HG02981 (cell line): Measurements from ENCODE around the gene GOLGA8A.
"Not testable (repeated sequence)": the region's sequence is repeated elsewhere in the genome, so short reads cannot be mapped to it uniquely, and the experiment has no call there.

Experiments used
- ATAC-seq: cut with Tn5 transposase; IDR thresholded peaks from one replicate; pipeline ENCODE4 v1.9.1; 2021; ENCODE audit warnings: mild to moderate bottlenecking, moderate library complexity; ENCODE audit not compliant: unreplicated experiment

Gene GOLGA8A

GRCh38 chr15:34409511-34409910, 28.1 kb downstream of the GOLGA8A start:
- ATAC-seq = not testable (repeated sequence)

- ATAC-seq = not testable (repeated sequence)
These were observed 28.6 kb downstream of the GOLGA8A start for GRCh38 chr15:34408973-34409372.

- ATAC-seq = not testable (repeated sequence)
These were observed 33.7 kb downstream of the GOLGA8A start for GRCh38 chr15:34403899-34404298.

- not testable (repeated sequence) for ATAC-seq
These were observed 34.4 kb downstream of the GOLGA8A start for GRCh38 chr15:34403160-34403598.

GRCh38 chr15:34397637-34398259, 39.9 kb downstream of the GOLGA8A start:
- not testable (repeated sequence) for ATAC-seq

GRCh38 chr15:34392981-34393380, 44.6 kb downstream of the GOLGA8A start:
- ATAC-seq = not testable (repeated sequence)

GRCh38 chr15:34389594-34390086, 48.0 kb downstream of the GOLGA8A start:
- ATAC-seq = not testable (repeated sequence)
